IMR-90 (cell line): ENCODE measurements around the gene ELL2. TPM values are rescaled to one million over a fixed set of nuclear protein-coding genes. Genes with fewer than 3 reads are reported as not detected.

Source experiments
- ATAC-seq: fragments of 200-7000 bp; cut with Tn5 transposase; 2 replicates; pipeline ENCODE4 v1.9.1; 2020; ENCODE audit warnings: low read depth, mild to moderate bottlenecking, moderate library complexity
- BruUV-seq: library from RNA; stranded (reverse); fragments of 400-500 nt; replicated peaks from 2 replicates; lab custom pipeline; 2021; lab: Mats Ljungman, UMichigan
- CTCF ChIA-PET: fragments of 300-600 bp; formaldehyde crosslinking; extraction: SDS; loops from one replicate; lab custom pipeline; 2021; ENCODE audit warnings: antibody characterized with exemption; lab: Yijun Ruan, JAX
- POLR2A ChIA-PET: fragments of 300-600 bp; sonication (Branson Sonifier 250); formaldehyde crosslinking; loops from one replicate; lab custom pipeline; 2022; ENCODE audit warnings: antibody characterized with exemption; ENCODE audit not compliant: unreplicated experiment; lab: Charles Lee
- DNase-seq: peaks from one replicate; pipeline ENCODE4 v3.0.0; 2013
- H2AFZ ChIP-seq: replicated peaks from 2 replicates; pipeline ENCODE3; 2013; ENCODE audit warnings: low read length, mild to moderate bottlenecking; ENCODE audit not compliant: poor library complexity
- H2AK5ac ChIP-seq: 2 replicates; pipeline ENCODE4 v1.6.1; 2013; ENCODE audit warnings: low read depth, low read length, inconsistent platforms
- H2AK9ac ChIP-seq: replicated peaks from 2 replicates; pipeline ENCODE3; 2013; ENCODE audit warnings: mild to moderate bottlenecking, low read depth, low read length, moderate library complexity; ENCODE audit not compliant: poor library complexity
- H2BK120ac ChIP-seq: 2 replicates; pipeline ENCODE4 v1.6.1; 2013; ENCODE audit warnings: low read depth, low read length, inconsistent platforms
- H2BK15ac ChIP-seq: 3 replicates; pipeline ENCODE4 v1.6.1; 2013; ENCODE audit warnings: low read depth, low read length, inconsistent platforms
- H2BK20ac ChIP-seq: 2 replicates; pipeline ENCODE4 v1.6.1; 2013; ENCODE audit warnings: low read depth, mild to moderate bottlenecking, inconsistent platforms, low read length, moderate library complexity
- H2BK5ac ChIP-seq: 2 replicates; pipeline ENCODE4 v1.6.1; 2013; ENCODE audit warnings: mild to moderate bottlenecking, low read depth, low read length, inconsistent platforms; ENCODE audit not compliant: poor library complexity, severe bottlenecking
- H3K14ac ChIP-seq: replicated peaks from 2 replicates; pipeline ENCODE4 v1.6.1; 2013; ENCODE audit warnings: low read depth, low read length, inconsistent platforms
- H3K18ac ChIP-seq: 2 replicates; pipeline ENCODE4 v1.6.1; 2013; ENCODE audit warnings: low read depth, low read length, control low read depth
- H3K23ac ChIP-seq: 2 replicates; pipeline ENCODE4 v1.6.1; 2013; ENCODE audit warnings: low read depth, low read length, inconsistent platforms
- H3K27ac ChIP-seq: 2 replicates; pipeline ENCODE4 v1.5.1; 2013; ENCODE audit warnings: mild to moderate bottlenecking, control low read depth, low read length; ENCODE audit not compliant: insufficient read depth
- H3K27me3 ChIP-seq: 2 replicates; pipeline ENCODE4 v1.6.1; 2013; ENCODE audit warnings: low read length; ENCODE audit not compliant: control insufficient read depth, insufficient read depth
- H3K36me3 ChIP-seq: 2 replicates; pipeline ENCODE4 v1.6.1; 2013; ENCODE audit warnings: low read length, mixed read lengths; ENCODE audit not compliant: control insufficient read depth, insufficient read depth
- H3K4ac ChIP-seq: 2 replicates; pipeline ENCODE4 v1.6.1; 2013; ENCODE audit warnings: low read depth, low read length, inconsistent platforms
- H3K4me1 ChIP-seq: 2 replicates; pipeline ENCODE4 v1.6.1; 2013; ENCODE audit warnings: low read length, mixed read lengths; ENCODE audit not compliant: control insufficient read depth, insufficient read depth
- H3K4me2 ChIP-seq: 2 replicates; pipeline ENCODE4 v1.6.1; 2013; ENCODE audit warnings: low read depth, mild to moderate bottlenecking, control low read depth, low read length, moderate library complexity
- H3K4me3 ChIP-seq: 2 replicates; pipeline ENCODE4 v1.5.1; 2013; ENCODE audit warnings: low read depth, mild to moderate bottlenecking, control low read depth, low read length, moderate library complexity; ENCODE audit not compliant: insufficient read depth
- H3K56ac ChIP-seq: 2 replicates; pipeline ENCODE4 v1.6.1; 2013; ENCODE audit warnings: low read length, inconsistent platforms; ENCODE audit not compliant: insufficient read depth; ENCODE audit errors: extremely low read depth
- H3K79me1 ChIP-seq, 2 experiments: 2 replicates each; pipeline ENCODE4 v1.6.1; 2013; ENCODE audit warnings: low read length in 2 of 2, inconsistent platforms in 1 of 2, low read depth in 1 of 2
- H3K9ac ChIP-seq: 2 replicates; pipeline ENCODE4 v1.6.1; 2013; ENCODE audit warnings: low read depth, low read length, control low read depth
- H3K9me1 ChIP-seq: 2 replicates; pipeline ENCODE4 v1.6.1; 2013; ENCODE audit warnings: low read length, inconsistent platforms; ENCODE audit not compliant: insufficient read depth
- H3K9me3 ChIP-seq: 2 replicates; pipeline ENCODE4 v1.6.1; 2013; ENCODE audit warnings: low read length; ENCODE audit not compliant: control insufficient read depth, insufficient read depth
- H4K20me1 ChIP-seq: 2 replicates; pipeline ENCODE4 v1.6.1; 2013; ENCODE audit warnings: low read length, inconsistent platforms; ENCODE audit not compliant: insufficient read depth
- H4K5ac ChIP-seq: 2 replicates; pipeline ENCODE4 v1.6.1; 2013; ENCODE audit warnings: mild to moderate bottlenecking, low read depth, low read length, control low read depth
- H4K8ac ChIP-seq, 2 experiments: 2 replicates each; pipeline ENCODE4 v1.6.1; 2013; ENCODE audit warnings: low read depth in 2 of 2, low read length in 2 of 2, control low read depth in 1 of 2, inconsistent platforms in 1 of 2
- H4K91ac ChIP-seq: 2 replicates; pipeline ENCODE4 v1.6.1; 2013; ENCODE audit warnings: low read depth, low read length, inconsistent platforms; ENCODE audit not compliant: insufficient read depth
- BHLHE40 ChIP-seq: fragments of 150-350 bp; IDR thresholded peaks from 2 replicates; pipeline ENCODE4 v1.6.1; 2016; ENCODE audit warnings: mild to moderate bottlenecking, low read depth, low read length
- CEBPB ChIP-seq: IDR thresholded peaks from 2 replicates; pipeline ENCODE4 v1.6.1; 2012; ENCODE audit warnings: low read depth, low read length, improper control_type of control experiment
- CHD1 ChIP-seq: IDR thresholded peaks from 2 replicates; pipeline ENCODE4 v1.6.1; 2012; ENCODE audit warnings: low read depth, low read length, improper control_type of control experiment
- ELK1 ChIP-seq: fragments of 150-350 bp; IDR thresholded peaks from 2 replicates; pipeline ENCODE4 v1.6.1; 2016; ENCODE audit warnings: low read depth, mild to moderate bottlenecking, low read length, moderate library complexity, borderline replicate concordance
- MAFK ChIP-seq: IDR thresholded peaks from 2 replicates; pipeline ENCODE4 v1.6.1; 2012; ENCODE audit warnings: low read depth, low read length, improper control_type of control experiment
- MXI1 ChIP-seq: IDR thresholded peaks from 2 replicates; pipeline ENCODE4 v1.6.1; 2012; ENCODE audit warnings: low read depth, mild to moderate bottlenecking, low read length, moderate library complexity, borderline replicate concordance
- RAD21 ChIP-seq: IDR thresholded peaks from 2 replicates; pipeline ENCODE4 v1.6.1; 2012; ENCODE audit warnings: low read length, improper control_type of control experiment
- RFX5 ChIP-seq: IDR thresholded peaks from 2 replicates; pipeline ENCODE4 v1.8.0; 2012; ENCODE audit warnings: low read depth, mild to moderate bottlenecking, low read length, moderate library complexity
- SMC3 ChIP-seq: fragments of 150-350 bp; IDR thresholded peaks from 2 replicates; pipeline ENCODE4 v1.6.1; 2016; ENCODE audit warnings: low read depth, mild to moderate bottlenecking, antibody characterized with exemption, low read length, moderate library complexity
- WGBS, 2 experiments: methylation state at CpG; one replicate each; pipeline versions ENCODE4 v1.1.5 to v1.1.7; 2013; ENCODE audit warnings: missing lambda C conversion rate in 2 of 2; ENCODE audit not compliant: insufficient read length in 1 of 2; ENCODE audit errors: extremely low coverage in 2 of 2; 5-methylcytosine and 5-hydroxymethylcytosine counted together
- dilution Hi-C: fragments of 300-500 bp; cut with HindIII; formaldehyde crosslinking; loops from one replicate; pipeline ENCODE4 v1.14.3; 2018; ENCODE audit warnings: low sequenced_read_pairs; ENCODE audit not compliant: unreplicated experiment
- in situ Hi-C: fragments of 300-500 bp; cut with MboI; formaldehyde crosslinking; loops from 3 replicates; pipeline ENCODE4 v1.14.3; 2019; ENCODE audit warnings: low sequenced_read_pairs, inconsistent platforms, mixed read lengths
- intact Hi-C: fragments of 100-400 bp; cut with micrococcal nuclease; formaldehyde crosslinking; loops from 2 replicates; pipeline ENCODE4 v1.10.0; 2022
- polyA plus RNA-seq, 3 experiments: library from polyadenylated mRNA; depleted of rRNA; stranded (reverse); fragments of >200 nt; gene quantifications; 2 replicates each; pipeline ENCODE4 v1.2.3, GENCODE V29; 2012; ENCODE audit warnings: low replicate concordance in 1 of 3
- total RNA-seq: library from RNA; depleted of rRNA; stranded (reverse); fragments of >200 nt; gene quantifications from 2 replicates; pipeline ENCODE4 v1.2.3, GENCODE V29; 2012

ELL2 gene
- total and polyA plus RNA-seq, 2 of the 4 experiments (the other 2 are of a cell fraction), result 61.4 to 92.5 TPM

GRCh38 chr5:95909738-95910137 is 51.9 kb downstream of the ELL2 start:
- Histone ChIP-seq H3K23ac (0 out of 2 replicates have a peak overlapping the region, but pooled peaks have one; percentile 24), H2BK120ac (no peak overlapping the region), H3K9me3 (no peaks in the 10 kb centered on the region), H3K18ac (no peak overlapping the region), H3K56ac (no peak overlapping the region), H2AK5ac (no peak overlapping the region), H2BK15ac (no peak overlapping the region), H4K8ac (no peak overlapping the region), H2BK20ac (no peak overlapping the region), H2AFZ (no peak overlapping the region), H3K4ac (no peak overlapping the region), H3K9ac (no peak overlapping the region), H3K27me3 (no peaks in the 10 kb centered on the region), H3K36me3 (peaks cover 55% of the 10 kb centered on the region), H4K20me1 (peaks cover 77% of the 10 kb centered on the region), H3K4me2 (no peak overlapping the region), H3K4me1 (peaks cover 25% of the 10 kb centered on the region), H3K27ac (no peak overlapping the region), H4K91ac (no peak overlapping the region), H2AK9ac (no peak overlapping the region), H3K14ac (0 out of 2 replicates have a peak overlapping the region, but pooled peaks have one; percentile 14), H2BK5ac (peak overlapping the region; percentile 68), H3K9me1 (peaks cover 24% of the 10 kb centered on the region), H3K4me3 (no peak overlapping the region), H4K5ac (no peak overlapping the region), H3K79me1 (peaks cover 20 to 79% of the 10 kb centered on the region in 2 experiments)
- BruUV-seq, result no TSS peak
- no peak for DNase-seq
- POLR2A ChIA-PET, result no interaction called here
- intact Hi-C loops, result no loop called here
- WGBS, 2 experiments, result no CpG with 5 or more reads among the region's 1 CpG
- TF ChIP-seq RAD21 (no peak), ELK1 (no peak), RFX5 (no peak), CEBPB (no peak), CHD1 (no peak), MXI1 (no peak), MAFK (no peak), SMC3 (no peak), BHLHE40 (no peak)
- dilution Hi-C loops, result no loop called here
- in situ Hi-C loops, result no loop called here
- CTCF ChIA-PET, result no interaction called here
- no peak for ATAC-seq
